Globus pallidus (tissue), 1 donor: ENCODE data around the gene ATP6V0A1.
"Not testable (repeated sequence)": the region's sequence is repeated elsewhere in the genome, so short reads cannot be mapped to it uniquely, and the experiment has no call there.

ENCODE experiments used
- DNase-seq: peaks from one replicate; pipeline ENCODE4 v3.0.0-alpha.2; 2015; ENCODE audit warnings: low spot score

Gene ATP6V0A1

GRCh38 chr17:42476411-42476810, 17.7 kb downstream of the ATP6V0A1 start:
- no peak for DNase-seq

GRCh38 chr17:42477173-42477572, 18.5 kb downstream of the ATP6V0A1 start:
- DNase-seq: no peak

DNA sequence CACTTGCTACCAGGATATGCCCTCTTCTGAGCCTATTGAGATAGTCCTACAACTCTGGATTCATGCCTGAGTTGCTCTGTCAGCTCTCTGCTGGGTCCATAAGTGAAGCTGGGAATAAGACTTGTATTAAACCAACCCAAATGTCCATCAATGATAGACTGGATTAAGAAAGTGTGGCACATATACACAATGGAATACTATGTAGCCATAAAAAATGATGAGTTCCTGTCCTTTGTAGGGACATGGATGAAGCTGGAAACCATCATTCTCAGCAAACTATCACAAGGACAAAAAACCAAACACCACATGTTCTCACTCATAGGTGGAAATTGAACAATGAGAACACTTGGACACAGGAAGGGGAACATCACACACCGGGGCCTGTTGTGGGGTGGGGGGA, 19.1 kb downstream of the ATP6V0A1 start:
- DNase-seq: not testable (repeated sequence)

GRCh38 chr17:42484304-42484703, 25.6 kb downstream of the ATP6V0A1 start:
- no peak for DNase-seq

GRCh38 chr17:42485680-42486079, 27.0 kb downstream of the ATP6V0A1 start:
- DNase-seq: no peak

DNA sequence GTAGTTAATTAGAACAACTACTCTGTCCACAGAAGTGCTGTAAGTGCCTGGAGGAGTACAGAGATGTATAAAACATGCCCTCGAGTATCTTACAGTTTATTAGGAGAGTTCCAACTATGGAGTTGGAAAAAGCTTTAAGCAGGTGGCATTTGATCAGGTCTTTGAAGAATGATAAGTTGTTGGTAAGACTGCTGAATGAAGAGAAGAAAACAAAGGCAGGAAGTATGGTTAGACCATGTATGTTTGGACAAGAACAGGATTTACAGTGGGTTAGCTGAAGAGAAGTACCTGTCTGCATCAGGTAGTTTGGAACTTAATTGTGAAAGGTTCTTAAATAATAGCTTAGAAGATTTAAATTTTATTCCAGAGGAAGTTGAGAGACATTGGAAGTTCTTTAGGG, 29.4 kb downstream of the ATP6V0A1 start:
- no peak for DNase-seq

DNA sequence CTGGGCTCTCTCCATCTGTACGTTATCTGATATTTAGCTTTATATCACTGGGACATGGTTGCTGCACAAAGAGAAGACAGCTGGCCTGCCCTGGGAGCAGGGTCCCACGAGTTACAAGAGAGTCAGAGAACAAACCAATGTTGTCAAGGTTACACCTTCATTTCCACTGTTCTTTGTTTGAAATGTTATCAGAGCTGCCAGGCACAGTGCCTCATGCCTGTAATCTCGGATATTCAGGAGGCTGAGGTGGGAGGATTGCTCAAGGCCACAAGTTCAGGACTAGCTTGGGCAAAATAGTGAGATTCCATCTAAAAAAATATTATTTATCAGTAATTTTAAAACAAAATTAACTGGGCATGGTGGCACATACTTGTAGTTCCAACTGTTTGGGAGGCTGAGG, 34.6 kb downstream of the ATP6V0A1 start:
- no peak for DNase-seq

DNA sequence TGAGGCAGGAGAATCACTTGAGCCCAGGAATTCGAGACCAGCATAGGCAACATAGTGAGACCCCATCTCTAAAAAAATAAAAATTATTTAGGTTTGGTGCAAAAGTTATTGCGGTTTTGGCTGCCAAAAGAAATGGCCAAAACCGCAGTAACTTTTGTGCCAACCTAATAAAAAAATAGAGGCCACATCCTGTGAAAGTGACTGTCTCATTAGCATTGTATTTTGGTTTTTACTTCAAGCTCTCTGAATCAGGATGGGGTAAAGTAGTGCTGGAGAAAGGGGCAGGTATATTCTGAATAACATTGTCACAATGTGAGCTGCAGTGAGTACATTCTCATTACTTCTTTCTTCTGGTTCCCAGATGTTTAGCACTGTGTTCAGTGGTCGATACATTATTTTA, 36.0 kb downstream of the ATP6V0A1 start:
- DNase-seq: no peak

- DNase-seq: no peak
These were observed 40.1 kb downstream of the ATP6V0A1 start for GRCh38 chr17:42498828-42499227.

DNA sequence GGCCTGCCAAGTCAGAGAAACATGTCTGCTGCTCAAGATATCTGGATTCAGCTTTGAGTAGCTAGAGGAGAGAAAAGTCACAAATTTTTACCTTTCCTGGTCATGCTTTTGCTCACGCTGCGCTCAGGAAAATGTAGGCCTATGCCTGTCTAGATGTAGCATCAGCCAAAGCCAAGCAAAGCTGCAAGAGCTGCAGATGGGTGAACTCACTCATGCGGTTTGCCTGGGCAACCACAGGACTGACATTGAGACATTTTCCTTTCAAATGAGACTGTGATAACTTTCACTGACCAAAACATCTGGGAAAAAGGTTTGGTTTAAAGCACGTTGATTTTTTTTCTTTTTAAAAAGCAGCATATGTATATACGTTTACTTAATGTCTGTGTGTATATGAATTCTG, 43.4 kb downstream of the ATP6V0A1 start:
- no peak for DNase-seq

- no peak for DNase-seq
These were observed 44.2 kb downstream of the ATP6V0A1 start for GRCh38 chr17:42502926-42503325.

DNA sequence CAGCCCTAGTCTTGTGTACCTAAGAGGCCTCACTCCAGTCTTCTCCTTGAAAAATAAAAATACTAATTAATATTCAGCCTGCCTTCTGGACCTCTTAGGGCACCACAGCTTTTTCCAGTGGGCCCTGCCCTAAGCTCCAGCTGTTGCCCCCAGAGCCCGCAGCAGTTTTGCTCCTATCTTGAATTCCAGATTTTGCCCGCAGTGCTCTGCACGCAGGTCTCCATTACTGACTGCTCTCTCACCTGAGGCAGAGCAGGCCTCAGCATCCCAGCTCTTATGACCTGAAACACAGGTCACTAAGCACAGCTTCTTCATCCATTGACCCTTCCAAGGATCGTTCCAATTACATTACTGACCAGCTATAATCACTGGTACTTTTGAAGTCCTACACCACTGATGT, 49.0 kb downstream of the ATP6V0A1 start:
- no peak for DNase-seq

DNA sequence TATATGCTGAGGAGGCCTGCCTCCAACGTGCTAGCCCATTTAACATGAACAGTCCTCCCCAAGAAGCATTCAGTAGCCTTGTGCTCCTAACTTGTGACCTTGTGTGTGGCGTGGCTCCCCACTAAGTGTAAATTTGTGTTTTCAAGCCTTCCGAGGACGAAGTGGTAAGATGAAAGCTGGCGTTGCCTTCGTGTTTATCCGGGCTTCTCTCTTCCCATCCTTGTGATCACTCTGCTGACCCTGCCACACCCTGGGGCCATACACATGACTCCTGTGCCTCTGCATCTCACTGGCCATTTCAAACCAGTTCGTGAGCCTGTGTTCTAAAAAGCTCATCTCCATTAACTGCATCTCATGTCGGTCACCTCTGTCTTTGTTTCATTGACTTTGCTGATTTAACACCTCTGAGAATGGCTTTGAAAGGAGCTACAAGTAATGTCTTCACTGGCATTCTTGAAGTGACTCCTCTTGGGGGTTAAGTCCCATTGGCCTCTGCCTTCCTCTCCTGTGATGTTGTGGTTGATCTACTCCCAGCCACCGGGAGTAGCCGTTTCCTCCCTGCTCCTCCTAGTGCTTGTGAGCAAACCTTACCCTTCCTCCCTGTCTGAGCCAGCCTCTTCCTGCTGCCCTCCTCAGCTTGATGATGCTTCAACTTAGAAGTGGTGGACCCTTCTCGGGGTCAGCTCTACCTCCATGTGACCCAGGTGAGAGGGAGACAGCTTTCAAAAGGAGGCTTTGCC, 49.9 kb downstream of the ATP6V0A1 start:
- no peak for DNase-seq

DNA sequence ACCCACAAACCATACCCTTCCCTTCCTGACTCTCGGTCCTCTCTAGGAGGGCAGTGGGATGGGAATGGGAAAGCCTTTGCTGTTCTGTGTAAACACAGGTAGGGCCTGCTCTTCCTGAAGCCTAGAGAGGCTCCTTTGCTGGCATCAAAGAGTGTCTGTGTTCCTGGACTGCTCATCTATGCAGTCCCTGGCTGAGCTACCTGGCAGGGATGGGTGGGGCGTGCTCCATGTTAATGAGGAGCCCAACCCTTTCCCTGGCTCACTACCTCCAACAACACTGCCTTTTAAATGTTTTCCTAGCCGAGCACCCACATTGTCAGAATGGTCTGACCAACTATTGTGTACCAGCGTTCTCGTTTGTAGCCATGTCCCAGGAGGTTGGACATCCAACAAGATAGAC, 50.7 kb downstream of the ATP6V0A1 start:
- no peak for DNase-seq

DNA sequence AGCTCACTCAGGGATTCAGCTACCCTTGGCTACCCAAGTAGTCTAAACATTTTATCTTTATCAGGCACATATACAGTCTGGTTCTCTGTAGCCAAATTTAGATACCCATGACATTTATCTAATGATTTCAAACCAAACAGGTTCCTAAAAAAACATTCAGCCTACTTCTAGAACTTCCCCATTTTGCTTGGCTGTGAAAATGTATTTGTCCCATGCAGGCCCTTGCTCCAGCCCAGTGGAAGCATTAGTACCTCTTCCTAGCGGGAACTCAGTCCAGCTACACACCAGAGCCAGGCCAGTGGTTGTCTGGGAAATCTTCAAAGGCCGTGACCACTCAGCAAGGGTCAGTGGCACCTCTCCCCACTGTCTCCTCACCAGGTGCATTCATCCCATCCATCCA, 51.2 kb downstream of the ATP6V0A1 start:
- no peak for DNase-seq

GRCh38 chr17:42512246-42512645, 53.6 kb downstream of the ATP6V0A1 start:
- DNase-seq: no peak

DNA sequence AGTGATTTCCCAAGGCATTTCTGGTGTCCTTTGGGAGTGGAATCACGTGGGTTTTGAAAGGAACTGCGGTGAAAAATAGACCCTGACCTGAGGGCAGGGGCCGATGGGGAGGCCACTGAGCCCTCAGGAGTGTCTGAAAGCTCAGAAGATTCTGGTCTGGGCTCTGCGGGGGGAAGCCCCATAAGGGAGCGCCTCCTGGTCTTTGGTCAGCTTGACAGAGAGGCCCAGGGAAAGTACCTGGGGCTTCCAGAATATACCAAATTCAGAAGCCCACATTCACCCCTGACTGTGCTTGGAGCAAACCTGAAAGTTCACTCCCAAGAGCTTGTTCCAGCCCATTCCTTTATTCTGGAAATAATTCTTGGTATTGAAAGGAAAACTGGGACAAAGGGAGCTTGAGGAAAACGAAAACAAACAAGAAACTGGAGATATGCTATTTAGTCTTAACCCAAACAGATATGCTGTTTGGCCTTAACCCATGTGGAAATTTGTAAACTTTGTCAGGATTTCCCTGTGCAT, 54.1 kb downstream of the ATP6V0A1 start:
- DNase-seq: no peak

DNA sequence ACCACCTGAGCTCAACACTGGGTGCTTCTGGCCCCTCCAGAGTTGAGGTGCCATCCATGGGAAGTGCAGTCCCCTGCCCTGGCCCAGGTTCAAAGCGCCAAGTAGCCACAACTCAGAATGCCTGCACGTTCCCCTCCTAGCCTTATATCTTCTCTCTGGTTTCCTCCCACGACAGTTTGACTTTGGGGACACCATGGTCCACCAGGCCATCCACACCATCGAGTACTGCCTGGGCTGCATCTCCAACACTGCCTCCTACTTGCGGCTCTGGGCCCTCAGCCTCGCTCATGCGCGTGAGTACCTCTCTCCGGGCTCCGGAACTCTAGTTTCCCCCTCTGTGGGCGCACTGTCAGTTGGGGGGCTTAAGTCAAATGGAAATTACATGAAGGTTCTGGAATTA, 55.0 kb downstream of the ATP6V0A1 start:
- no peak for DNase-seq

DNA sequence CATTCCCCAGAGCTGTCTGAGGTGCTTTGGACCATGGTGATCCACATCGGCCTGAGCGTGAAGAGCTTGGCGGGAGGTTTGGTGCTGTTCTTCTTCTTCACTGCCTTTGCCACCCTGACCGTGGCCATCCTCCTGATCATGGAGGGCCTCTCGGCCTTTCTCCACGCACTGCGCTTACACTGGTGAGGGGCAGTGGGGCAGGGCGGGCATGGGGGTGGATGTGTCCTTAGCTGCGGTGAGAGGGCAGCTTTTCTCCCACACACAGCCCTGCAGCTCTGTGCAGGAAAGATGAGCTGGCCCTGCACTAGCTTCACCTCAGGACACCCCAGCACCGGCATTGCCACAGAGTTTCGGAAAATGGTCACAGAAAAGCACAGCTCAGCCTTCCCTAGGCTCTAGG, 55.6 kb downstream of the ATP6V0A1 start:
- DNase-seq: no peak

DNA sequence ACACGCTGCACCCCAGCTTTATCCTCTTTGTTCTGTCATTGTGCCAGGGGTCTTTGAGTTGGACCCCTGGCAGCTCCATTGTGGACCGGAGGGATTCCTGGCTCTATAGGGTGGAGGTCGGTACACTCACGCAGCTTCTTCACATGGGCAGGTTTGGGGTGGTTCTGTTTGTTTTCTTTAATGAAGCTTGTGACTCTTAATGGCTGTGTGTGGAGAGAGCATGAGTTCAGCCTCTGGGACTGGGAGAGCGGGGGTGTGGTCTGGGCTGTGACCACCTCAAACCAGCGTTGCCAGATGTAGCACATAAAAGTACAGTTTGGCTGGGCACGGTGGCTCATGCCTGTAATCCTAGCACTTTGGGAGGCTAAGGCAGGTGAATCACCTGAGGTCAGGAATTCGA, 56.2 kb downstream of the ATP6V0A1 start:
- no peak for DNase-seq

- DNase-seq: peak; percentile 72
These were observed 58.8 kb downstream of the ATP6V0A1 start for GRCh38 chr17:42517516-42517915.

DNA sequence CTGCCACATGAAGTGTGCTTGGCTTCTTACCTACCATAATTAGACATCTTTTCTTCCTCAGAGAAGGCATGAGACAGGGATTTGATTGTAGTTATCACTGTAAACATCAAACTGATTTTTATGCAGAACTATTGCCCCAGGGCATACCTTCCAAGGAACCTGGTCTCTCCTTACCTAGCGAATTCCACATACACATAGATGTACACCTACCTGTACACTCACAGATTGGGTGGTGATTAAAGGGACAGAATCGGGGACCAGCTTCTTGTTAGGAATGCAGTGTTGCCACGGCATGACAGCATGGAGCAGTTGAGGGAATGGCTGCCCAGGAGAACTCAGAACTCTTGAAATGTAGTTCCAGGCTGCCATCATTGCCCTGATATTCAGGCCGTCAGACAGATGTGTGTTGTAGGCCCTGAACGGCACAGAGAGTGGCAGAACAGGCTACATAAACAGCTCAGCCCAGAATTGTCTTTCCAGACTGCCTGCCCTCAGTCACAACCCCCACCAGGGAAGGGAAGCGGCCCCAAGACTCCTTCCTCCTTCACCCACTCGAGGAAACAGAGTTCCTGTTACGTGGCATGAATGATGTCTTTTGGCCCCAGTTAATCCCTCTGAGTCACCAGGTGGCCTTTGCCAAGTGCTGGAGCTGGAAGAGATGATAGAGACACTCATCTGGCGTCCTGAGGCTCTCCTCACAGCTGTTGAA, 59.5 kb downstream of the ATP6V0A1 start:
- no peak for DNase-seq

- DNase-seq: no peak
These were observed 60.3 kb downstream of the ATP6V0A1 start for GRCh38 chr17:42518755-42519545.
